Adipocyte (in vitro differentiated cells): ENCODE measurements around the gene USHBP1.
A peak's percentile ranks its signal among the peaks of the same experiment; 100 is the strongest.

Source experiments
- DNase-seq: peaks from one replicate; pipeline ENCODE4 v3.0.0-alpha.2; 2015; ENCODE audit warnings: low read depth
- H3K27me3 ChIP-seq: replicated peaks from 2 replicates; pipeline ENCODE4 v1.7.0; 2013; ENCODE audit warnings: mild to moderate bottlenecking, low read length, moderate library complexity; ENCODE audit not compliant: control insufficient read depth, insufficient read depth
- H3K36me3 ChIP-seq: 2 replicates; pipeline ENCODE4 v1.7.0; 2013; ENCODE audit warnings: low read length, mild to moderate bottlenecking, moderate library complexity; ENCODE audit not compliant: control insufficient read depth, insufficient read depth, severe bottlenecking
- H3K4me1 ChIP-seq: 2 replicates; pipeline ENCODE4 v1.7.0; 2013; ENCODE audit warnings: mild to moderate bottlenecking, low read length, moderate library complexity; ENCODE audit not compliant: control insufficient read depth, insufficient read depth
- H3K4me3 ChIP-seq: 2 replicates; pipeline ENCODE4 v1.7.0; 2013; ENCODE audit warnings: mild to moderate bottlenecking, low read length, moderate library complexity
- H3K9ac ChIP-seq: 2 replicates; pipeline ENCODE4 v1.7.0; 2013; ENCODE audit warnings: mild to moderate bottlenecking, low read length, moderate library complexity
- H3K9me3 ChIP-seq: 2 replicates; pipeline ENCODE4 v1.7.0; 2013; ENCODE audit warnings: mild to moderate bottlenecking, low read length, moderate library complexity; ENCODE audit not compliant: control insufficient read depth

The USHBP1 gene

GRCh38 chr19:17264641-17264979 is at the start of gene USHBP1:
USHBP1 (minus strand) TSS chr19:17264745; CDS start chr19:17264299, 446 bp downstream.
- Histone ChIP-seq H3K27me3 (no peaks in the 10 kb centered on the region), H3K4me3 (no peak within 1 kb of the TSS), H3K4me1 (peaks cover 5% of the 10 kb centered on the region), H3K9me3 (peaks cover 12% of the 10 kb centered on the region), H3K36me3 (peaks cover 4% of the 10 kb centered on the region), H3K9ac (no peak within 1 kb of the TSS)
- no peak for DNase-seq

- Histone ChIP-seq H3K36me3 (peaks cover 28% of the 10 kb centered on the region), H3K9me3 (no peaks in the 10 kb centered on the region), H3K4me1 (peaks cover 26% of the 10 kb centered on the region), H3K9ac (no peak overlapping the region), H3K4me3 (no peak overlapping the region), H3K27me3 (no peaks in the 10 kb centered on the region)
- DNase-seq = no peak
These were observed 49.6 kb upstream of the USHBP1 start for GRCh38 chr19:17314007-17314593.

GRCh38 chr19:17312189-17313113 is 47.9 kb upstream of the USHBP1 start:
- Histone ChIP-seq H3K27me3 (no peaks in the 10 kb centered on the region), H3K36me3 (peaks cover 25% of the 10 kb centered on the region), H3K9me3 (no peaks in the 10 kb centered on the region), H3K9ac (peak overlapping the region; percentile 60), H3K4me3 (peak overlapping the region; percentile 67), H3K4me1 (peaks cover 26% of the 10 kb centered on the region)
- no peak for DNase-seq

GRCh38 chr19:17311455-17312188 is 47.1 kb upstream of the USHBP1 start:
- Histone ChIP-seq H3K4me1 (peaks cover 29% of the 10 kb centered on the region), H3K4me3 (peak overlapping the region; percentile 67), H3K27me3 (no peaks in the 10 kb centered on the region), H3K9ac (peak overlapping the region; percentile 60), H3K36me3 (peaks cover 25% of the 10 kb centered on the region), H3K9me3 (no peaks in the 10 kb centered on the region)
- DNase-seq = peak; percentile 76

GRCh38 chr19:17309965-17310461 is 45.5 kb upstream of the USHBP1 start:
- Histone ChIP-seq H3K4me1 (peaks cover 37% of the 10 kb centered on the region), H3K9me3 (no peaks in the 10 kb centered on the region), H3K27me3 (no peaks in the 10 kb centered on the region), H3K4me3 (peak overlapping the region; percentile 98), H3K9ac (peak overlapping the region; percentile 97), H3K36me3 (peaks cover 16% of the 10 kb centered on the region)
- peak; percentile 35 for DNase-seq

GRCh38 chr19:17309198-17309964 is 44.8 kb upstream of the USHBP1 start, which contains the start of gene DDA1:
DDA1 (plus strand) TSS chr19:17309563; CDS start chr19:17309655, 92 bp downstream.
- peak within 1 kb of the TSS; percentile 97 for H3K9ac ChIP-seq
- peaks cover 10% of the 10 kb centered on the region for H3K36me3 ChIP-seq
- no peaks in the 10 kb centered on the region for H3K27me3 ChIP-seq
- peak within 1 kb of the TSS; percentile 98 for H3K4me3 ChIP-seq
- peak; percentile 100 for DNase-seq
- no peaks in the 10 kb centered on the region for H3K9me3 ChIP-seq
- H3K4me1 ChIP-seq = peaks cover 43% of the 10 kb centered on the region

GRCh38 chr19:17307876-17308377 is 43.4 kb upstream of the USHBP1 start:
- H3K27me3 ChIP-seq = no peaks in the 10 kb centered on the region
- H3K9me3 ChIP-seq = no peaks in the 10 kb centered on the region
- H3K9ac ChIP-seq = no peak overlapping the region
- H3K4me3 ChIP-seq = no peak overlapping the region
- H3K4me1 ChIP-seq = peaks cover 53% of the 10 kb centered on the region
- H3K36me3 ChIP-seq = no peaks in the 10 kb centered on the region
- no peak for DNase-seq

- no peak for DNase-seq
- peak overlapping the region; percentile 92 for H3K4me3 ChIP-seq
- peaks cover 43% of the 10 kb centered on the region for H3K4me1 ChIP-seq
These were observed 41.8 kb upstream of the USHBP1 start for GRCh38 chr19:17306285-17306714.

GRCh38 chr19:17305517-17306284 is 41.2 kb upstream of the USHBP1 start, which contains the start of gene MRPL34:
MRPL34 (plus strand) TSS chr19:17305872; CDS start chr19:17305893, 21 bp downstream.
- Histone ChIP-seq H3K9me3 (no peaks in the 10 kb centered on the region), H3K36me3 (no peaks in the 10 kb centered on the region)
- DNase-seq = peak; percentile 98

More at GRCh38 chr19:17306285-17306714, 41.8 kb upstream of the USHBP1 start:
- no peaks in the 10 kb centered on the region for H3K9me3 ChIP-seq
- peak overlapping the region; percentile 95 for H3K9ac ChIP-seq
- no peaks in the 10 kb centered on the region for H3K36me3 ChIP-seq
- H3K27me3 ChIP-seq = no peaks in the 10 kb centered on the region

GRCh38 chr19:17305216-17305516 is 40.6 kb upstream of the USHBP1 start:
- peak overlapping the region; percentile 92 for H3K4me3 ChIP-seq
- H3K9ac ChIP-seq = peak overlapping the region; percentile 95

More at GRCh38 chr19:17305517-17306284, 41.2 kb upstream of the USHBP1 start, which contains the start of gene MRPL34:
- Histone ChIP-seq H3K4me3 (peak within 1 kb of the TSS; percentile 92), H3K9ac (peak within 1 kb of the TSS; percentile 95), H3K4me1 (peaks cover 39% of the 10 kb centered on the region), H3K27me3 (no peaks in the 10 kb centered on the region)

More at GRCh38 chr19:17305216-17305516, 40.6 kb upstream of the USHBP1 start:
- Histone ChIP-seq H3K36me3 (no peaks in the 10 kb centered on the region), H3K9me3 (no peaks in the 10 kb centered on the region), H3K27me3 (no peaks in the 10 kb centered on the region), H3K4me1 (peaks cover 33% of the 10 kb centered on the region)
- DNase-seq = no peak
